Thymus (tissue), 11 donors: ENCODE measurements around the gene WARS2. TPM values are rescaled to one million over a fixed set of nuclear protein-coding genes. Genes with fewer than 3 reads are reported as not detected.

Source experiments
- DNase-seq, 9 donors: peaks; one replicate each; pipeline ENCODE4 v3.0.0-alpha.2; 2013; ENCODE audit warnings: low spot score in 9 of 9, low read depth in 6 of 9, missing footprints in 1 of 9
- H3K27ac ChIP-seq, 2 donors: one replicate each; pipeline ENCODE4 v1.5.1; 2013; ENCODE audit warnings: control low read depth in 1 of 2, low read depth in 1 of 2, low read length in 1 of 2, mild to moderate bottlenecking in 1 of 2, moderate library complexity in 1 of 2
- H3K27me3 ChIP-seq, 2 donors: one replicate each; pipeline ENCODE4 v1.5.1; 2013; ENCODE audit warnings: low read length in 1 of 2; ENCODE audit not compliant: control insufficient read depth in 2 of 2, insufficient read depth in 1 of 2
- H3K36me3 ChIP-seq, 2 donors: one replicate each; pipeline ENCODE4 v1.5.1; 2013; ENCODE audit warnings: low read length in 1 of 2, mild to moderate bottlenecking in 1 of 2, moderate library complexity in 1 of 2; ENCODE audit not compliant: control insufficient read depth in 2 of 2, insufficient read depth in 2 of 2
- H3K4me1 ChIP-seq, 2 donors: one replicate each; pipeline ENCODE4 v1.5.1; 2013; ENCODE audit warnings: low read length in 2 of 2; ENCODE audit not compliant: control insufficient read depth in 2 of 2, insufficient read depth in 2 of 2
- H3K4me3 ChIP-seq, 2 donors: one replicate each; pipeline ENCODE4 v1.5.1; 2013; ENCODE audit warnings: low read length in 2 of 2, control low read depth in 1 of 2, mild to moderate bottlenecking in 1 of 2
- H3K9me3 ChIP-seq, 2 donors: one replicate each; pipeline ENCODE4 v1.5.1; 2013; ENCODE audit warnings: low read length in 1 of 2, mild to moderate bottlenecking in 1 of 2; ENCODE audit not compliant: control insufficient read depth in 2 of 2, insufficient read depth in 1 of 2
- WGBS: extraction: QIAGEN DNeasy Blood & Tissue Kit; methylation state at CpG from one replicate; pipeline ENCODE4 v1.1.7; 2013; 5-methylcytosine and 5-hydroxymethylcytosine counted together
- polyA plus RNA-seq: library from polyadenylated mRNA; stranded (reverse); fragments of 200-250 nt; gene quantifications from one replicate; pipeline ENCODE4 v1.2.3, GENCODE V29; 2013
- total RNA-seq: library from RNA; stranded (reverse); fragments of 120-200 nt; gene quantifications from one replicate; pipeline ENCODE4 v1.2.4, GENCODE V29; 2013
- donor health status: healthy.

WARS2 gene
- total and polyA plus RNA-seq, 2 donors: 7.7 to 8.6 TPM

DNA sequence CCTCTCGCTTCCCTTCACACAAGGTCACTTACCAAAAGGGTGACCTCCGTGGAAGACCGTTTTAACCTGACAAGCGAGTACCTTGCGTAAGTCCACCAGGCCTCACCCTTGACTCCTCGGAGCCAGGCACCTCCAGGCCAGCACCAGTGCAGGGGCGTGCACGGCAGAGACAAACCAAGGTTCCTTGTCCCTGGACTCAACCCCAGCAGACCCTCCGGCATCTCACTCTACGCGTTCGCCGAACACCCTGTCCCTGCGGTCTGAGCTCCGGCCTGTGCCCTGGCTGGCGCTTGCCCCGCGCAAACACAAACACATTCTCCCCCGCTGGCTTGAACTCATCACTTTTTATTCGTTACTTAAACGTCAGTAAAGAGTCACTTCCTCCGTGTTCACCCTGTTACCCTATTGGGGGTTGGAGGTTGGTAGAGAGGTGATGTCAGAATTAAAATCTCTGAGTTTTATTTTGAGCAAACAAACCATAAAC lies 156.9 kb downstream of the WARS2 start:
- no peak overlapping the region for H3K27ac ChIP-seq
- H3K4me3 ChIP-seq: no peak overlapping the region
- no peaks in the 10 kb centered on the region for H3K36me3 ChIP-seq
- DNase-seq: no peak
- peaks cover 88 to 99% of the 10 kb centered on the region in 2 donors for H3K27me3 ChIP-seq
- 21% methylated on average over 22 of the region's 22 CpGs for WGBS
- no peaks in the 10 kb centered on the region for H3K4me1 ChIP-seq
- H3K9me3 ChIP-seq: peaks cover 3 to 9% of the 10 kb centered on the region in 2 donors

DNA sequence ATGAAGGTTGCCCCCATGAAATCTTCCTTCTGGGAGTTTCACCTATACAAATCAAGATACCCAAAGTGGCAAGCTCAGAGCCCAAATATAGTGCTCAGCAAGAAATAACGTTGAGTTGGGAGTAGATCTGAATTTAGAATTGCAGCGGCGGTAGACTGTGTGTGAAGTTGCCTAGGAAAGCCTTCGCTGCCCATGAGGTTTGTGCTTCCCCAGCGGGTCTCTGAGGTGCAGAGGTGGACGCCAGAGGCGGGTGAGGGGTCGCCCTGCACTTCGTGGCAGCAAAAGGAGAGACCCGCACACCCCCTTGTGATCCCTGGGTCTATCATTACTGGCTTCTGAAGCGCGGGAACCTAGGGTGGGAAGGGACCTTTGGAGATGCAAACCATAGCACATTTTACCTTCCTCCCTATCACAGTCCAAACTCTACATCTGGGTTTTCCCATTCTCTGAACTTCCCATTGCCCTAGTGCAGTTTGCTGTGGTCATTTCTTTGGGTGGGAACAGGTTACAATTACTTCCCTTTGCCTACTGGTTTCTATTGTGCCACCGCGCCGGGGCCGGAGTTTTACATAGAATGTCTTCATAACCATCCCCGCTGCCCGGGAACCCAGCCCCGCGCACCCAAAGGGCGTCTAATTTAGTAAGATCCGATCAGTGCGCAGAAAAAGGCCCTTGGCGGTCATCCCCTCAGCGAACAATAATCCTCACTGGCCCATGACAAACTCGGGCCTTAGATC lies 157.5 kb downstream of the WARS2 start:
- Histone ChIP-seq H3K36me3 (no peaks in the 10 kb centered on the region), H3K9me3 (peaks cover 3 to 9% of the 10 kb centered on the region in 2 donors), H3K4me1 (no peaks in the 10 kb centered on the region), H3K4me3 (no peak overlapping the region), H3K27ac (no peak overlapping the region), H3K27me3 (peaks cover 88 to 99% of the 10 kb centered on the region in 2 donors)
- 12% methylated on average over 26 of the region's 26 CpGs for WGBS
- DNase-seq: no peak

- DNase-seq: no peak
- H3K4me1 ChIP-seq: no peaks in the 10 kb centered on the region
- no peaks in the 10 kb centered on the region for H3K36me3 ChIP-seq
- H3K27me3 ChIP-seq: peaks cover 86 to 99% of the 10 kb centered on the region in 2 donors
- no peak overlapping the region for H3K4me3 ChIP-seq
- no peak overlapping the region for H3K27ac ChIP-seq
- H3K9me3 ChIP-seq: peaks cover 3 to 9% of the 10 kb centered on the region in 2 donors
- WGBS: 32% methylated on average over 6 of the region's 6 CpGs
Observed at GRCh38 chr1:118982266-118982665, 158.2 kb downstream of the WARS2 start.

DNA sequence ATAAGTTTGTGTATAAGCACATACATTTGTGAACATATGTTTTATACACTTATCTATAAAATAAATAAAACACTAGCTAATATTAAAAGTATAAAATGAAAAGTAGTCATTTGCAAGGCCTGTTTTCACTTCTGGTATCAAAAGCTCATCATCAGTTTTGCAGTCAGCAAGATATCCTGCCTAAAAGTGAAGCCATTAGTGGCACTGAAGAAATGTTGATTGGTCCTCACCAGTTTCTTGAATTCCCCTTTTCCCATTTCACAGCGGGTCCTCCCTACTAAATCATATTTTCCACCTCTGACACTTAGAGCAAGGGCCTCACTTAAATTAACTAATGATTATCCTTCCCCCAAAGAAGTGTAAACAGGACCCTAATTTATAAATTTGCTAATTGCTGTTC lies 159.0 kb downstream of the WARS2 start:
- no peak for DNase-seq
- Histone ChIP-seq H3K4me3 (no peak overlapping the region), H3K36me3 (no peaks in the 10 kb centered on the region), H3K27ac (no peak overlapping the region), H3K27me3 (peaks cover 83 to 93% of the 10 kb centered on the region in 2 donors), H3K9me3 (peaks cover 3 to 9% of the 10 kb centered on the region in 2 donors), H3K4me1 (no peaks in the 10 kb centered on the region)
- 20% methylated on average over 1 of the region's 1 CpG for WGBS

Other genes starting within 250 kb of the WARS2 start
- 0.19 TPM for gene TBX15, start 152.3 kb downstream of the WARS2 start, total RNA-seq
- 0.48 TPM for gene TBX15, start 152.3 kb downstream of the WARS2 start, polyA plus RNA-seq
- gene HAO2, start 228.1 kb upstream of the WARS2 start, total RNA-seq: 5.8 TPM
- gene HAO2, start 228.1 kb upstream of the WARS2 start, polyA plus RNA-seq: 6.0 TPM